HG02973 (cell line): ENCODE results near the gene ITIH1.
"Not testable (repeated sequence)": the region's sequence is repeated elsewhere in the genome, so short reads cannot be mapped to it uniquely, and the experiment has no call there.

Experiments used
- ATAC-seq: cut with Tn5 transposase; IDR thresholded peaks from one replicate; pipeline ENCODE4 v1.9.1; 2021; ENCODE audit warnings: moderate library complexity; ENCODE audit not compliant: unreplicated experiment

The ITIH1 gene

GRCh38 chr3:52777127-52777958, at the start of gene ITIH1:
TSS of gene ITIH1 (plus strand) at chr3:52777599. CDS start at chr3:52777616, 17 bp downstream.
- ATAC-seq: no peak

GRCh38 chr3:52728753-52729152, 48.6 kb upstream of the ITIH1 start:
- ATAC-seq: not testable (repeated sequence)

GRCh38 chr3:52730681-52731080, 46.7 kb upstream of the ITIH1 start:
- no peak for ATAC-seq

GRCh38 chr3:52731590-52731989, 45.8 kb upstream of the ITIH1 start:
- no peak for ATAC-seq

- no peak for ATAC-seq
Observed at GRCh38 chr3:52733256-52733891, 44.0 kb upstream of the ITIH1 start.

- ATAC-seq: no peak
Observed at GRCh38 chr3:52739730-52740129, 37.7 kb upstream of the ITIH1 start.

GRCh38 chr3:52742418-52743041, 34.9 kb upstream of the ITIH1 start:
- ATAC-seq: no peak

GRCh38 chr3:52743152-52743551, 34.2 kb upstream of the ITIH1 start:
- ATAC-seq: no peak

- ATAC-seq: no peak
Observed at GRCh38 chr3:52743721-52744120, 33.7 kb upstream of the ITIH1 start.

GRCh38 chr3:52752045-52752660, 25.2 kb upstream of the ITIH1 start:
- no peak for ATAC-seq

GRCh38 chr3:52754373-52754772, 23.0 kb upstream of the ITIH1 start:
- ATAC-seq: no peak

GRCh38 chr3:52756141-52756540, 21.3 kb upstream of the ITIH1 start:
- no peak for ATAC-seq

- no peak for ATAC-seq
Observed at GRCh38 chr3:52763466-52763865, 13.9 kb upstream of the ITIH1 start.

- ATAC-seq: no peak
Observed at GRCh38 chr3:52769786-52770455, 7.5 kb upstream of the ITIH1 start.

GRCh38 chr3:52770496-52771333, 6.7 kb upstream of the ITIH1 start, which contains the start of gene NEK4:
TSS of gene NEK4 (minus strand) at chr3:52770940. CDS start at chr3:52770746, 194 bp downstream.
- ATAC-seq: peak; percentile 88

GRCh38 chr3:52771334-52771681, 6.1 kb upstream of the ITIH1 start:
- ATAC-seq: peak; percentile 1

- no peak for ATAC-seq
Observed at GRCh38 chr3:52771702-52772101, 5.7 kb upstream of the ITIH1 start.

GRCh38 chr3:52773361-52774065, 3.9 kb upstream of the ITIH1 start:
- no peak for ATAC-seq

- no peak for ATAC-seq
Observed at GRCh38 chr3:52774066-52774713, 3.2 kb upstream of the ITIH1 start.
